Measurements from ENCODE around the gene SLC12A5. TPM values are rescaled to one million over a fixed set of nuclear protein-coding genes. Genes with fewer than 3 reads are reported as not detected.
A peak's percentile ranks its signal among the peaks of the same experiment; 100 is the strongest.

Gene SLC12A5
- polyA plus RNA-seq, 3 donors = not detected

GRCh38 chr20:46055269-46055668 is 26.3 kb downstream of the SLC12A5 start:
- Histone ChIP-seq H3K27ac (ENCODE audit: low read depth in 1 of 2, low read length in 2 of 2) (no peak overlapping the region), H2AFZ (ENCODE audit: insufficient read depth, low read depth, low read length, poor library complexity, severe bottlenecking) (no peak overlapping the region), H3K4me3 (replicated peaks in 1 of 3; ENCODE audit: low read depth in 2 of 3, low read length in 3 of 3) (no peak overlapping the region), H3K4me2 (replicated peaks; ENCODE audit: extremely low read depth, low read length, poor library complexity, severe bottlenecking) (no peak overlapping the region), H3K9ac (ENCODE audit: insufficient read depth, low read length, poor library complexity, severe bottlenecking) (no peak overlapping the region), H3K4me1 (ENCODE audit: control insufficient read depth in 1 of 2, insufficient read depth in 2 of 2, low read length in 2 of 2) (peaks cover 22 to 31% of the 10 kb centered on the region in 2 donors), H3K9me3 (replicated peaks in 1 of 2; ENCODE audit: control insufficient read depth in 1 of 2, insufficient read depth in 1 of 2, low read length in 2 of 2) (peaks cover 0 to 4% of the 10 kb centered on the region in 2 donors), H4K20me1 (ENCODE audit: insufficient read depth, low read length) (peaks cover 37% of the 10 kb centered on the region), H3K27me3 (ENCODE audit: control insufficient read depth in 2 of 2, insufficient read depth in 2 of 2, low read length in 2 of 2) (peaks cover 18 to 26% of the 10 kb centered on the region in 2 donors), H3K36me3 (replicated peaks in 1 of 2; ENCODE audit: control insufficient read depth in 1 of 2, insufficient read depth in 2 of 2, low read length in 2 of 2) (no peaks in the 10 kb centered on the region), H3K79me2 (ENCODE audit: insufficient read depth, low read length) (no peaks in the 10 kb centered on the region)
- intact Hi-C loops (cut with micrococcal nuclease) = no loop called here
- H3K27me3 Mint-ChIP-seq (ENCODE audit: low read depth in 3 of 3) = peaks cover 37 to 58% (median 45%) of the 10 kb centered on the region in 3 donors
- no peak for DNase-seq
- peaks cover 3 to 6% of the 10 kb centered on the region in 2 donors for H3K36me3 Mint-ChIP-seq
- WGBS (ENCODE audit: insufficient coverage) = 38% methylated on average over 1 of the region's 1 CpG
- H3K4me1 Mint-ChIP-seq = peaks cover 27% of the 10 kb centered on the region
- no peak for TF ChIP-seq CTCF (IDR thresholded peaks at IDR 0.05)
- peaks cover 0 to 8% (median 0%) of the 10 kb centered on the region in 7 donors for H3K9me3 Mint-ChIP-seq
- H3K4me3 Mint-ChIP-seq = no peak overlapping the region
- H3K27ac Mint-ChIP-seq = no peak overlapping the region

- no peak overlapping the region for H3K9ac ChIP-seq (ENCODE audit: insufficient read depth, low read length, poor library complexity, severe bottlenecking)
- no peak for TF ChIP-seq CTCF (IDR thresholded peaks at IDR 0.05)
- H3K9me3 ChIP-seq (replicated peaks in 1 of 2; ENCODE audit: control insufficient read depth in 1 of 2, insufficient read depth in 1 of 2, low read length in 2 of 2) = peaks cover 0 to 4% of the 10 kb centered on the region in 2 donors
- H3K4me3 ChIP-seq (replicated peaks in 1 of 3; ENCODE audit: low read depth in 2 of 3, low read length in 3 of 3) = no peak overlapping the region
- peaks cover 47% of the 10 kb centered on the region for H4K20me1 ChIP-seq (ENCODE audit: insufficient read depth, low read length)
- Mint-ChIP-seq H3K9me3 (peaks cover 0 to 8% (median 0%) of the 10 kb centered on the region in 7 donors), H3K36me3 (peaks cover 11 to 13% of the 10 kb centered on the region in 2 donors), H3K4me3 (peak overlapping the region in 1 of 2 donors; percentile 82), H3K27ac (no peak overlapping the region), H3K27me3 (ENCODE audit: low read depth in 3 of 3) (peaks cover 35 to 56% (median 44%) of the 10 kb centered on the region in 3 donors), H3K4me1 (peaks cover 37% of the 10 kb centered on the region)
- H2AFZ ChIP-seq (ENCODE audit: insufficient read depth, low read depth, low read length, poor library complexity, severe bottlenecking) = no peak overlapping the region
- H3K79me2 ChIP-seq (ENCODE audit: insufficient read depth, low read length) = no peaks in the 10 kb centered on the region
- H3K27me3 ChIP-seq (ENCODE audit: control insufficient read depth in 2 of 2, insufficient read depth in 2 of 2, low read length in 2 of 2) = peaks cover 18 to 26% of the 10 kb centered on the region in 2 donors
- no peak overlapping the region for H3K4me2 ChIP-seq (replicated peaks; ENCODE audit: extremely low read depth, low read length, poor library complexity, severe bottlenecking)
- intact Hi-C loops (cut with micrococcal nuclease) = no loop called here
- peaks cover 32 to 40% of the 10 kb centered on the region in 2 donors for H3K4me1 ChIP-seq (ENCODE audit: control insufficient read depth in 1 of 2, insufficient read depth in 2 of 2, low read length in 2 of 2)
- H3K36me3 ChIP-seq (replicated peaks in 1 of 2; ENCODE audit: control insufficient read depth in 1 of 2, insufficient read depth in 2 of 2, low read length in 2 of 2) = peaks cover 3 to 4% of the 10 kb centered on the region in 2 donors
- no peak for DNase-seq
- H3K27ac ChIP-seq (ENCODE audit: low read depth in 1 of 2, low read length in 2 of 2) = no peak overlapping the region
- 87% methylated on average over 12 of the region's 15 CpGs for WGBS (ENCODE audit: insufficient coverage)
Observed at GRCh38 chr20:46056027-46056833, 27.2 kb downstream of the SLC12A5 start.

All from CD14-positive monocyte (primary cell).